H1 (cell line): ENCODE results near the gene BET1L. TPM values are rescaled to one million over a fixed set of nuclear protein-coding genes. Genes with fewer than 3 reads are reported as not detected.

Experiments used
- CTCF ChIA-PET: fragments of 300-600 bp; sonication (Branson Sonifier 250); formaldehyde crosslinking; loops from one replicate; lab custom pipeline; 2021; ENCODE audit not compliant: partially characterized antibody; lab: Charles Lee
- POLR2A ChIA-PET: fragments of 300-600 bp; sonication (Branson Sonifier 250); formaldehyde crosslinking; loops from one replicate; lab custom pipeline; 2021; ENCODE audit warnings: inconsistent platforms; ENCODE audit not compliant: partially characterized antibody; lab: Charles Lee
- DNase-seq, 2 experiments: peaks; one replicate each; pipeline versions ENCODE4 v3.0.0 to v3.0.0-alpha.2; 2010 to 2022; ENCODE audit warnings: low spot score in 2 of 2, low read depth in 1 of 2, mixed read lengths in 1 of 2
- FAIRE-seq: peaks from 2 replicates; lab custom pipeline; 2011; peaks lifted over from hg19 to GRCh38; lab: Jason Lieb, UNC
- H2AFZ ChIP-seq: 2 replicates; pipeline ENCODE4 v1.8.1; 2012; ENCODE audit warnings: low read length, inconsistent platforms
- H2AK5ac ChIP-seq: 2 replicates; pipeline ENCODE4 v1.6.1; 2013; ENCODE audit warnings: low read depth, low read length
- H2BK120ac ChIP-seq: replicated peaks from 2 replicates; pipeline ENCODE3; 2013; ENCODE audit warnings: low read depth, low read length, inconsistent platforms
- H2BK12ac ChIP-seq: 2 replicates; pipeline ENCODE4 v1.6.1; 2013; ENCODE audit warnings: low read depth, low read length
- H2BK15ac ChIP-seq: 2 replicates; pipeline ENCODE4 v1.6.1; 2013; ENCODE audit warnings: low read length
- H2BK20ac ChIP-seq: 2 replicates; pipeline ENCODE4 v1.6.1; 2013; ENCODE audit warnings: low read length
- H2BK5ac ChIP-seq: 2 replicates; pipeline ENCODE4 v1.6.1; 2013; ENCODE audit warnings: low read depth, low read length
- H3K14ac ChIP-seq: 2 replicates; pipeline ENCODE4 v1.6.1; 2013; ENCODE audit warnings: inconsistent platforms; ENCODE audit not compliant: insufficient read length
- H3K18ac ChIP-seq: 2 replicates; pipeline ENCODE4 v1.6.1; 2013; ENCODE audit warnings: low read length; ENCODE audit errors: extremely low read depth
- H3K23ac ChIP-seq: 2 replicates; pipeline ENCODE4 v1.6.1; 2013; ENCODE audit warnings: inconsistent platforms; ENCODE audit not compliant: insufficient read length
- H3K23me2 ChIP-seq: 2 replicates; pipeline ENCODE4 v1.6.1; 2013; ENCODE audit warnings: low read depth, low read length
- H3K27ac ChIP-seq: 2 replicates; pipeline ENCODE4 v1.6.1; 2011; ENCODE audit warnings: low read depth, low read length, inconsistent platforms
- H3K27me3 ChIP-seq, 4 experiments: replicated peaks in 1 of 4; 1 replicate in 1 of 4; 2 replicates in 3 of 4; pipeline versions ENCODE4 v1.6.1 to v1.8.1; 2011 to 2013; ENCODE audit warnings: low read length in 3 of 4, mild to moderate bottlenecking in 3 of 4, inconsistent platforms in 2 of 4, mixed read lengths in 2 of 4, moderate library complexity in 1 of 4; ENCODE audit not compliant: control insufficient read depth in 3 of 4, insufficient read depth in 3 of 4; ENCODE audit errors: extremely low read depth in 1 of 4
- H3K36me3 ChIP-seq, 4 experiments: 2 replicates each; pipeline versions ENCODE4 v1.6.1 to v1.8.1; 2011 to 2013; ENCODE audit warnings: mild to moderate bottlenecking in 4 of 4, low read length in 3 of 4, moderate library complexity in 2 of 4, control low read depth in 1 of 4, inconsistent platforms in 1 of 4; ENCODE audit not compliant: insufficient read depth in 4 of 4, control insufficient read depth in 2 of 4
- H3K4ac ChIP-seq: replicated peaks from 2 replicates; pipeline ENCODE3; 2013; ENCODE audit warnings: low read length, low read depth, mixed read lengths, inconsistent platforms; ENCODE audit not compliant: insufficient read length
- H3K4me1 ChIP-seq, 4 experiments: replicated peaks in 1 of 4; 1 replicate in 1 of 4; 2 replicates in 3 of 4; pipeline versions ENCODE4 v1.6.1 to v1.8.1; 2011 to 2013; ENCODE audit warnings: low read length in 3 of 4, inconsistent platforms in 2 of 4, mixed read lengths in 1 of 4; ENCODE audit not compliant: insufficient read depth in 4 of 4, control insufficient read depth in 3 of 4
- H3K4me2 ChIP-seq, 2 experiments: 2 replicates each; pipeline versions ENCODE4 v1.6.1 to v1.8.1; 2011 to 2013; ENCODE audit warnings: low read depth in 2 of 2, low read length in 2 of 2, control low read depth in 1 of 2, inconsistent platforms in 1 of 2, mild to moderate bottlenecking in 1 of 2; ENCODE audit not compliant: insufficient read depth in 1 of 2
- H3K4me3 ChIP-seq, 4 experiments: fragments of 200-600, 300-600 bp in 1 of 4; sonication (generic), shearing (Covaris generic), sonication (Bioruptor Twin) in 1 of 4; 2 replicates each; pipeline versions ENCODE4 v1.5.1 to v1.8.1; 2011 to 2016; ENCODE audit warnings: low read length in 4 of 4, low read depth in 3 of 4, control low read depth in 2 of 4, inconsistent platforms in 2 of 4, mild to moderate bottlenecking in 2 of 4, mixed read lengths in 1 of 4, moderate library complexity in 1 of 4; ENCODE audit not compliant: insufficient read depth in 2 of 4; ENCODE audit errors: extremely low read depth in 1 of 4
- H3K56ac ChIP-seq: replicated peaks from 2 replicates; pipeline ENCODE3; 2013; ENCODE audit warnings: low read depth, mild to moderate bottlenecking, mixed read lengths, low read length, inconsistent platforms; ENCODE audit not compliant: insufficient read length
- H3K79me1 ChIP-seq: 2 replicates; pipeline ENCODE4 v1.6.1; 2013; ENCODE audit warnings: low read depth, low read length, control low read depth
- H3K79me2 ChIP-seq, 2 experiments: 2 replicates each; pipeline versions ENCODE4 v1.6.1 to v1.8.1; 2012 to 2013; ENCODE audit warnings: low read length in 2 of 2, mild to moderate bottlenecking in 2 of 2, inconsistent platforms in 1 of 2; ENCODE audit not compliant: insufficient read depth in 2 of 2, control insufficient read depth in 1 of 2
- H3K9ac ChIP-seq, 4 experiments: replicated peaks in 1 of 4; 1 replicate in 1 of 4; 2 replicates in 3 of 4; pipeline versions ENCODE4 v1.6.1 to v1.8.1; 2011 to 2013; ENCODE audit warnings: low read depth in 3 of 4, low read length in 3 of 4, control low read depth in 2 of 4, mild to moderate bottlenecking in 2 of 4, moderate library complexity in 2 of 4, inconsistent platforms in 1 of 4; ENCODE audit errors: extremely low read depth in 1 of 4
- H3K9me3 ChIP-seq, 2 experiments: 2 replicates each; pipeline versions ENCODE4 v1.6.1 to v1.8.1; 2012 to 2013; ENCODE audit warnings: mild to moderate bottlenecking in 2 of 2, moderate library complexity in 2 of 2, control low read depth in 1 of 2, inconsistent platforms in 1 of 2, low read depth in 1 of 2, low read length in 1 of 2, mixed read lengths in 1 of 2; ENCODE audit not compliant: insufficient read depth in 2 of 2
- H4K20me1 ChIP-seq, 2 experiments: replicated peaks in 1 of 2; 2 replicates each; pipeline versions ENCODE3 to v1.8.1; 2011 to 2013; ENCODE audit warnings: inconsistent platforms in 2 of 2, low read length in 2 of 2, mild to moderate bottlenecking in 1 of 2; ENCODE audit not compliant: insufficient read depth in 2 of 2, control insufficient read depth in 1 of 2
- H4K5ac ChIP-seq: 2 replicates; pipeline ENCODE4 v1.6.1; 2013; ENCODE audit warnings: low read length, low read depth, mixed read lengths, inconsistent platforms; ENCODE audit not compliant: insufficient read length
- H4K8ac ChIP-seq: 2 replicates; pipeline ENCODE4 v1.8.0; 2013; ENCODE audit warnings: mild to moderate bottlenecking, moderate library complexity, low read length, inconsistent platforms; ENCODE audit not compliant: insufficient read depth; ENCODE audit errors: extremely low read depth
- H4K91ac ChIP-seq: replicated peaks from 2 replicates; pipeline ENCODE3; 2013; ENCODE audit warnings: low read length, mixed read lengths, inconsistent platforms; ENCODE audit not compliant: insufficient read length
- NANOG ChIP-seq: IDR thresholded peaks from 2 replicates; pipeline ENCODE4 v1.6.1; 2011; ENCODE audit warnings: low read length, low read depth, mild to moderate bottlenecking, inconsistent platforms; ENCODE audit not compliant: insufficient read depth, poor library complexity, severe bottlenecking
- WGBS, 2 experiments: shearing (Covaris generic) in 1 of 2; methylation state at CpG; one replicate each; pipeline versions ENCODE4 v1.1.6 to v1.1.7; 2013 to 2015; ENCODE audit warnings: low lambda C conversion rate in 2 of 2, mixed read lengths in 2 of 2, inconsistent platforms in 1 of 2, low coverage in 1 of 2, missing lambda C conversion rate in 1 of 2; ENCODE audit not compliant: insufficient replicate concordance in 2 of 2, insufficient coverage in 1 of 2, insufficient read length in 1 of 2; ENCODE audit errors: extremely low coverage in 1 of 2, missing lambda C conversion rate in 1 of 2; 5-methylcytosine and 5-hydroxymethylcytosine counted together
- polyA plus RNA-seq, 7 experiments: library from polyadenylated mRNA; depleted of rRNA in 3 of 7; stranded (reverse) in 5 of 7; unstranded in 2 of 7; fragments of >200 nt in 5 of 7; fragments of 200-250 nt in 2 of 7; gene quantifications; 1 replicate in 5 of 7; 2 replicates in 1 of 7; 4 replicates in 1 of 7; pipeline versions ENCODE4 v1.2.1 to v1.2.3, GENCODE V29; 2011 to 2013; ENCODE audit warnings: missing spikeins in 2 of 7, mixed read lengths in 2 of 7
- total RNA-seq: library from RNA; stranded (reverse); fragmentation: NEBNext Ultra II Directional; extraction: Animal tissue kit (Norgen Biotek cat#: 25700); gene quantifications from 2 replicates; pipeline ENCODE4 v1.2.1, GENCODE V29; 2021

BET1L gene
- total and polyA plus RNA-seq, 2 of the 8 experiments (the other 6 are each of a cell fraction or from before 2014, with no cell fraction given): 40.2 to 61.9 TPM

- CTCF ChIA-PET: interaction anchor here (0.7 to 3.7 kb wide), 5 partner anchors 16 to 131 kb away, joined by 3 to 18 read pairs (median 11); no protein-coding TSS in a partner anchor
- DNase-seq (no peak), FAIRE-seq (no peak)
- H2BK12ac ChIP-seq: no peak overlapping the region
- POLR2A ChIA-PET: interaction anchor here (9.7 kb wide), 1 partner anchor 17 kb away, joined by 99 read pairs; no protein-coding TSS in a partner anchor
- peaks cover 4% of the 10 kb centered on the region; the same call in 1 of the 2 replicates for H3K79me1 ChIP-seq
- H3K14ac ChIP-seq: no peak overlapping the region
- H4K5ac ChIP-seq: no peak overlapping the region
- no peak overlapping the region for H2BK5ac ChIP-seq
- H3K27me3 ChIP-seq: no peaks in the 10 kb centered on the region
- peaks cover 14% of the 10 kb centered on the region for H3K23me2 ChIP-seq
- no peaks in the 10 kb centered on the region; a peak in 2 of 8 replicates for H3K36me3 ChIP-seq
- H2BK15ac ChIP-seq: no peak overlapping the region
- peaks cover 0 to 2% of the 10 kb centered on the region in 2 experiments for H4K20me1 ChIP-seq
- no peak overlapping the region for H3K23ac ChIP-seq
- H2BK20ac ChIP-seq: no peak overlapping the region
- no peak overlapping the region for H2AFZ ChIP-seq
- H2BK120ac ChIP-seq: no peak overlapping the region
- TF ChIP-seq NANOG: no peak
- no peaks in the 10 kb centered on the region for H3K9me3 ChIP-seq
- no peak overlapping the region for H3K4ac ChIP-seq
- H4K91ac ChIP-seq: no peak overlapping the region
- H3K4me3 ChIP-seq: no peak overlapping the region
- H4K8ac ChIP-seq: no peak overlapping the region; the same call in 1 of the 2 replicates
- 95% methylated on average over 20 of the region's 20 CpGs; no CpG with 5 or more reads in 1 of the 2 experiments for WGBS, 2 experiments
- H3K27ac ChIP-seq: no peak overlapping the region
- H3K18ac ChIP-seq: no peak overlapping the region
- H3K56ac ChIP-seq: no peak overlapping the region
- no peak overlapping the region for H3K9ac ChIP-seq
- no peak overlapping the region for H3K4me2 ChIP-seq
- peaks cover 5 to 14% of the 10 kb centered on the region in 2 experiments for H3K79me2 ChIP-seq
- no peaks in the 10 kb centered on the region; a peak in 1 of 7 replicates for H3K4me1 ChIP-seq
- no peak overlapping the region for H2AK5ac ChIP-seq
Measured at GRCh38 chr11:232783-233565, 25.8 kb upstream of the BET1L start.
